Activated CD4-positive, alpha-beta T cell treated with anti-CD3 and anti-CD28 coated beads for 36 hours (primary cell): ENCODE results near the gene PCDHGA1. TPM values are rescaled to one million over a fixed set of nuclear protein-coding genes. Genes with fewer than 3 reads are reported as not detected.
A peak's percentile ranks its signal among the peaks of the same experiment; 100 is the strongest.

ENCODE experiments used
- ATAC-seq: fragments of 200-7000 bp; cut with Tn5 transposase; one replicate; pipeline ENCODE4 v1.10.0; 2021; ENCODE audit warnings: mild to moderate bottlenecking, moderate library complexity
- CTCF ChIA-PET: fragments of 350-600 bp; sonication (Branson Sonifier 250); formaldehyde crosslinking; loops from one replicate; lab custom pipeline; 2021; ENCODE audit warnings: antibody characterized with exemption; lab: Charles Lee
- POLR2A ChIA-PET: fragments of 350-600 bp; sonication (Branson Sonifier 250); formaldehyde crosslinking; loops from one replicate; lab custom pipeline; 2021; ENCODE audit warnings: antibody characterized with exemption, inconsistent platforms; lab: Charles Lee
- DNase-seq: peaks from one replicate; pipeline ENCODE4 v3.0.0-alpha.2; 2020
- H3K27ac Mint-ChIP-seq: one replicate; pipeline ENCODE4 v1.8.0; 2021; ENCODE audit warnings: mixed read lengths
- H3K27me3 Mint-ChIP-seq: one replicate; pipeline ENCODE4 v1.8.0; 2021; ENCODE audit warnings: mixed read lengths
- H3K36me3 Mint-ChIP-seq: one replicate; pipeline ENCODE4 v1.8.0; 2021; ENCODE audit warnings: low read depth, mixed read lengths
- H3K4me1 Mint-ChIP-seq: one replicate; pipeline ENCODE4 v1.8.0; 2021; ENCODE audit warnings: mixed read lengths
- H3K4me3 Mint-ChIP-seq: one replicate; pipeline ENCODE4 v1.8.0; 2021; ENCODE audit warnings: mild to moderate bottlenecking, moderate library complexity, mixed read lengths
- H3K9me3 Mint-ChIP-seq: one replicate; pipeline ENCODE4 v1.8.0; 2021; ENCODE audit warnings: low read depth, mixed read lengths
- intact Hi-C, 2 experiments: fragments of 100-400 bp; cut with DNase I in 1 of 2; cut with micrococcal nuclease in 1 of 2; formaldehyde crosslinking; loops; one replicate each; pipeline versions ENCODE4 v1.14.2 to v1.15.1; 2022 to 2024; cut with DNase I, micrococcal nuclease
- total RNA-seq, 2 experiments: library from RNA; stranded (reverse); gene quantifications; one replicate each; pipeline ENCODE4 v1.2.3, GENCODE V29; 2021

The PCDHGA1 gene
- total RNA-seq, 2 experiments from 2014 or later: 0.05 TPM; not detected in 1

DNA sequence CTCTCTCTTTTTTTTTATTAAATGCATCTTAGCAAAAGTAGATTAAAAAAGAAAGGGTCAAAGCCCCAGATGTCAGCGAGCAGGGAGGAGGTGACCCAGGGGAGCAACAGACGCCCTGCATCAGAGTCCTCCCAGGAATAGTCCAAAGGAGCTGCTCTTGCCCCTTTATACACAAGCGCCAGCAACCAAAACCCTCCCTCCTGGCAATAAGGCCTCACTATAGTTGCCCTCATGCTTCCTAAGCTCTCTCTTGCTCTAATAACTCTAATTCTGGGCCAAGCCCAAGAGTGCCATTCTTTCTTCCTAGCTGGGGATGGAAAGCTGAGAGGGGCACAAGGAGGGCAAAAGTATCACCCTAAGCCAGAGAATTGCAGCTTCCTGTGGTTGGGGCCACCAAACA is 184.8 kb downstream of the PCDHGA1 start:
- no peak for ATAC-seq
- intact Hi-C loops: no loop called here
- H3K9me3 Mint-ChIP-seq: no peaks in the 10 kb centered on the region
- POLR2A ChIA-PET: interaction anchor here (0.6 kb wide), 1 partner anchor 127 kb away, joined by 3 read pairs; the partner anchor contains the start of gene PCDHGB4
- H3K27me3 Mint-ChIP-seq: no peaks in the 10 kb centered on the region
- H3K27ac Mint-ChIP-seq: no peak overlapping the region
- peaks cover 52% of the 10 kb centered on the region for H3K36me3 Mint-ChIP-seq
- CTCF ChIA-PET: interaction anchor here (0.5 to 7.9 kb wide), 13 partner anchors 9 to 1168 kb away, joined by 3 to 101 read pairs (median 4); partner anchors contain the start of genes PCDHGA10, PCDHGA11, PCDHGA12 and PCDHGB6
- no peak overlapping the region for H3K4me3 Mint-ChIP-seq
- no peak for DNase-seq
- H3K4me1 Mint-ChIP-seq: peaks cover 28% of the 10 kb centered on the region

DNA sequence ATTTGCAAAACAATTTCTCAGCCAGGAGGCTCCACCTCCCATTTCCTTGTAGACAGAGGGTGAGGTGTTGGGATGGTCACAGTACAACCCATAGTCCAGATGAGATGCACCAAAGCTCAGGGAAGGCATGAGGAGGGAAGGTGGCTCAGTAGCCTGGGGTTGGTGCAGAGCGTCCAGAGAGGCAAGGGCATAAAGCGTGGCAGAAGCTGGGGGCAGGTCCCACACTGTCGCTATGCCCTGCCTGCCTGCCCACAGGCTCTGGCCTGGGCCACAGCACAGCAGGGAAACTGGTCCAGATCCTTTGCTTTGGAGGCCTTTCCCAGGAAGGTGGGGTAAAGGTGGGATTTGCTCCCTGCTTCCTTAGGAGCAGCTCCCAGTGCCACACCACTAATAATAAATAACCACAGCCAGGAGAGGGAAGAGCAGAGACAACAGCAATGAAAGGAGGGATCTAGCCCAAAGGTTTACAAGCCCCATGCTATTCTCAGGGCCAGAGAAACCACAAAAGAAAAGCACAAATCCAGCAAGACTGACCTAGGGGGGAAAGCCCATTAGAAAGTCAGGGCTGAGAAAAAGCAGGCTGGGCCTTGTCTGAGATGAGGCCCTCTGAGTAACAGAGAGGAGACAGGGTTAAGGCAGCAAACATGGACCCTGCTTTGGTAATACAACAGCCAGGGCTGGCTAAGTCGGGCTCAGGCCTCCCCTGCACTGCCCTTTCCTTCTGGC is 185.8 kb downstream of the PCDHGA1 start:
- POLR2A ChIA-PET: interaction anchor here (0.6 kb wide), 1 partner anchor 119 kb away, joined by 7 read pairs; no protein-coding TSS in a partner anchor
- H3K36me3 Mint-ChIP-seq: peaks cover 58% of the 10 kb centered on the region
- no peaks in the 10 kb centered on the region for H3K27me3 Mint-ChIP-seq
- no peak overlapping the region for H3K4me3 Mint-ChIP-seq
- H3K27ac Mint-ChIP-seq: no peak overlapping the region
- no peak for DNase-seq
- peaks cover 34% of the 10 kb centered on the region for H3K4me1 Mint-ChIP-seq
- no peak for ATAC-seq
- intact Hi-C loops: no loop called here
- CTCF ChIA-PET: interaction anchor here (0.6 to 7.9 kb wide), 9 partner anchors 8 to 881 kb away, joined by 3 to 101 read pairs (median 4); partner anchors contain the start of genes PCDHGA10, PCDHGA12 and PCDHGB6
- no peaks in the 10 kb centered on the region for H3K9me3 Mint-ChIP-seq

DNA sequence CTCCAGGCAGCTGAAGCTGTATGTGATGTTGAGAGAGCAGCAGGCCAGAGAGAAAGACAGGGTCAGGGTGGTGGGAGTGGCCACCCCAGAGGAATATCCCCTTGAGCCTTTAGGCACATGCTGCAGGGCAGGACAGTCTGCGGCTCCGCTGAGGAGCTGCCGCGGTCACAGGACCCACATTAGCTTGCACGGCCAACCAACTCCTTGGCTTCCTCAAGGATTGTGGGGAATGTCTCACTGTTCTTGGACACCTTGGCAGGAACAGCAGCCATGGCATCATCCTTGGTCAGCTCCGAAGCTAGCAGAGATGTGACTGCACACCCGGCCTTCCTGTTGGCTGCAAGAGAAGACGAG is 186.3 kb downstream of the PCDHGA1 start:
- POLR2A ChIA-PET: interaction anchor here (0.6 kb wide), 1 partner anchor 120 kb away, joined by 7 read pairs; no protein-coding TSS in a partner anchor
- peaks cover 64% of the 10 kb centered on the region for H3K36me3 Mint-ChIP-seq
- ATAC-seq (no peak), DNase-seq (no peak)
- intact Hi-C loops: no loop called here
- no peaks in the 10 kb centered on the region for H3K9me3 Mint-ChIP-seq
- no peak overlapping the region for H3K27ac Mint-ChIP-seq
- CTCF ChIA-PET: interaction anchor here (0.7 to 7.9 kb wide), 3 partner anchors 8 to 51 kb away, joined by 3 to 101 read pairs (median 6); no protein-coding TSS in a partner anchor
- H3K4me3 Mint-ChIP-seq: no peak overlapping the region
- peaks cover 39% of the 10 kb centered on the region for H3K4me1 Mint-ChIP-seq
- no peaks in the 10 kb centered on the region for H3K27me3 Mint-ChIP-seq

DNA sequence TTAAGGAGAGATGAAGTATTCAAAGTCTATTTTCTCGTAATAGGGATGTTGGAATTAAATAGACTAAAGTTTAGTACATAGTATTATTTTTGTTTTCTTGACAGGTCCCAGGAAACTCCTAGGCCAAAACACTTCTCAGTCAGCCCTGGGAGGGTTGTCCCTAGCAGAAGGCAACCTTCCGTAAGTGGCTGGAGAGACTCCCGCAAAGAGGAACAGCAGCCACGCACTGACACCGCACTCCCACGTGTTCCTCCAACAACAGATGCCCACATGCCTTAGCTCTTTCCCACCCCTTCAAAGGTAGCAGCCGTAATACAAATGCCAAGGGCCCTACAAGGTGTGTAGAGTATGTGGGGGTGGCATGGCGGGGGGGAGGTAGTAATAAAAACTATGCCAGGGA is 187.0 kb downstream of the PCDHGA1 start:
- peaks cover 46% of the 10 kb centered on the region for H3K4me1 Mint-ChIP-seq

DNA sequence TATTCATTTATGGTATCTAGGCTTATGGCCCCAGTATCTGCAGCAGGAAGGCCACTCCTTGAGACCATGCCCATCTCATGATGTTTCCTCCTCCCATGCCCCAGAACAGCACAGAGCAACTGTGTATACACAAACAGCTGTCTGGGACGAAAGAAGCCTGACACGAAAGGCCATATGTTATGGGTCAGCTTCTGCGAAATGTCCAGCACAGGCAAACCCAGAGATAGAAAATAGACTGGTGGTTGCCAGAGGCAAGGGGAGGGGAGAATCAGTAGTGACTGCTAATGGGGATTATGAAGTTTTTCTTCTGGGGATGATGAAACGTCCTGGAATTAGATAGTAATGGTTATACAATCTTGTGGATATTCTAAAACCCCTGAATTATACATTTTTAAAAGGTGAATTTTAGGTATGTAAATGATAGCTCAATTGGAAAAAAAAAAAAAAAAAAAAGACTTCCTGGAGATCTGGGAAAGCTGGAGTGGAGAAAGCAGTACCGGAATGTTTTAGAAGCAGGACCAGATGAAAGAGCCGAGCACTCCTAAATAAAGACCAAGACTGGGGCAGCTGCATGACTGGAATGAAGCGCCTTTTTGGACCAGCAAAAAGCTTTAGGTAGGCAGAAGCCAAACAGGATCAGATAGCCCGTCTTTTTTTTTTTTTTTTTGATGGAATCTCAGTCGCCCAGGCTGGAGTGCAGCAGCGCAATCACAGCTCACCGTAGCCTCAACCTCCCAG is 187.7 kb downstream of the PCDHGA1 start:
- H3K27ac Mint-ChIP-seq: no peak overlapping the region
- H3K27me3 Mint-ChIP-seq: no peaks in the 10 kb centered on the region
- CTCF ChIA-PET: interaction anchor here (0.6 to 2.1 kb wide), 3 partner anchors 10 to 306 kb away, joined by 3 to 6 read pairs (median 3); partner anchors contain the start of gene PCDHGB5
- DNase-seq (no peak), ATAC-seq (no peak)
- H3K4me1 Mint-ChIP-seq: peaks cover 47% of the 10 kb centered on the region
- POLR2A ChIA-PET: interaction anchor here (0.6 kb wide), 1 partner anchor 12 kb away, joined by 3 read pairs; no protein-coding TSS in a partner anchor
- intact Hi-C loops: no loop called here
- H3K9me3 Mint-ChIP-seq: no peaks in the 10 kb centered on the region
- no peak overlapping the region for H3K4me3 Mint-ChIP-seq
- H3K36me3 Mint-ChIP-seq: peaks cover 68% of the 10 kb centered on the region

More for the DNA sequence above, 187.0 kb downstream of the PCDHGA1 start:
- no peak overlapping the region for H3K4me3 Mint-ChIP-seq
- ATAC-seq (no peak), DNase-seq (no peak)
- H3K27ac Mint-ChIP-seq: no peak overlapping the region
- peaks cover 70% of the 10 kb centered on the region for H3K36me3 Mint-ChIP-seq
- POLR2A ChIA-PET: interaction anchor here (0.6 kb wide), 1 partner anchor 12 kb away, joined by 3 read pairs; no protein-coding TSS in a partner anchor
- CTCF ChIA-PET: interaction anchor here (0.6 to 2.1 kb wide), 3 partner anchors 10 to 305 kb away, joined by 3 to 6 read pairs (median 3); partner anchors contain the start of gene PCDHGB5
- H3K27me3 Mint-ChIP-seq: no peaks in the 10 kb centered on the region
- intact Hi-C loops: no loop called here
- H3K9me3 Mint-ChIP-seq: no peaks in the 10 kb centered on the region

DNA sequence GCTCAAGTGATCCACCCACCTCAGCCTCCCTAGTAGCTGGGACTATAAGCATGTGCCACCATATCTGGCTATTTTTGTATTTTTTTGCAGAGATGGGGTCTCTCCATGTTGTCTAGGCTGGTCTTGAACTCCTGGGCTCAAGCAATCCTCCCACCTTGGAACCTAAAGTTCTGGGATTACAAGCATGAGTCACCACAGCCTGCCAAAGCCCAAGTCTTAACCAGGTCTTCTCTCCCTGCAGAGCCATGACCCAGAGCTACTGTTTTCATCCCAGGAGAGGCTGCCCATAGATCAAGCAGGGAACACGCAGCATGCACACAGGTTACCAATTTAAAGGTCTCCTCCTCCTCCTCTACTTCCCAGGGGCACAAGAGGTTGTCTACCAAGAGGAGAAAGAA is 188.3 kb downstream of the PCDHGA1 start:
- H3K27me3 Mint-ChIP-seq: no peaks in the 10 kb centered on the region
- no peak overlapping the region for H3K27ac Mint-ChIP-seq
- ChIA-PET CTCF (interaction anchor here (2.1 kb wide), 1 partner anchor 11 kb away, joined by 6 read pairs; no protein-coding TSS in a partner anchor), POLR2A (no interaction called here)
- H3K4me3 Mint-ChIP-seq: no peak overlapping the region
- ATAC-seq (no peak), DNase-seq (no peak)
- intact Hi-C loops: no loop called here
- peaks cover 65% of the 10 kb centered on the region for H3K36me3 Mint-ChIP-seq
- H3K9me3 Mint-ChIP-seq: no peaks in the 10 kb centered on the region
- H3K4me1 Mint-ChIP-seq: peaks cover 45% of the 10 kb centered on the region

DNA sequence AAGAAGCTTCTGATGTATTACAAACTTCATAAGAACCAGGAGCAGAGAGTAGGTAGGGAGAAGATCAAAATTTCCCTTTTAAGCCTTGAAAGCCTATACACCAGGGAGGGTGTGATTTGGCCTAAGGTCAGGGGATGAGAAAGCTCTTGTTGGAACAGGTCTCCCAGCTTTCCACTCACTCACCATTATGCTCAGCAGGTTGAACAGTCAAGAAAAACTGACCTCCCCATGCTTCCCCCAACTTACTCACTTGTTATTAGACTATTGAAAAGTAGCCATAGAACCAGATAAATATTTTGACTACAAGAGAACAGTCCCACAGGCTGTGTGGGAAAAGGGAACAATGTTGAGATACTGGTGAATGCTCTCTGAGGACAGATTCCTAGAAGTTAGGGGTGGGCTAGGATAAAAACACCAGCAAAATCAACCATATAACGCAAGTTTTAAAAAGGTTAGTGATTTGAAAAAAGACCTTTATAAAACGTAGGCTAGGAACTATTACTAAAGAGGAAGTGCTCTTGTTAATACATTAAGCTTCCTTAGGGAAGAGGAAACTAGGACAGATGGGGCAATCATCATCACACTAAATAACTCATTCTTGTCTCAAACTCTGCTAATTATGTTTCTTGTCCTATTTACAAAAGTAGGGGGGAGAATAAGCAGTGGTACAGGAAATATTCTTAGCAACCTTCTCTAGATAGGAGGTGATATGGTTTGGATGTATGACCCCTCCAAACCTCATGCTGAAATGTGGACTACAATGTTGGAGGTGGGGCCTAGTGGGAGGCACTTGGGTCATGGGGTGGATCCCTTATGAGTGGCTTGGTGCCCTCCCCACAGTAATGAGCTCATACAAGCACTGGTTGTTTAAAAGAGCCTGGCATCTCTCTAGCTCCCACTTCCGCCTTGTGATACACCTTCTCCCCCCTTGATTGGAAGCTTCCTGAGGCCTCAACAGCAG is 189.6 kb downstream of the PCDHGA1 start:
- peaks cover 33% of the 10 kb centered on the region for H3K4me1 Mint-ChIP-seq
- ChIA-PET CTCF (interaction anchor here (0.5 to 10.2 kb wide), 8 partner anchors 7 to 357 kb away, joined by 3 to 101 read pairs (median 6); partner anchors contain the start of genes PCDHGA10 and PCDHGA12), POLR2A (no interaction called here)
- no peak overlapping the region for H3K4me3 Mint-ChIP-seq
- intact Hi-C loops: loop anchor here in 1 of 2 experiments (5.0 kb wide), 1 partner anchor 37 kb away; no protein-coding TSS in a partner anchor
- H3K27me3 Mint-ChIP-seq: no peaks in the 10 kb centered on the region
- peaks cover 70% of the 10 kb centered on the region for H3K36me3 Mint-ChIP-seq
- DNase-seq: no peak
- no peak overlapping the region for H3K27ac Mint-ChIP-seq
- H3K9me3 Mint-ChIP-seq: no peaks in the 10 kb centered on the region
- no peak for ATAC-seq

DNA sequence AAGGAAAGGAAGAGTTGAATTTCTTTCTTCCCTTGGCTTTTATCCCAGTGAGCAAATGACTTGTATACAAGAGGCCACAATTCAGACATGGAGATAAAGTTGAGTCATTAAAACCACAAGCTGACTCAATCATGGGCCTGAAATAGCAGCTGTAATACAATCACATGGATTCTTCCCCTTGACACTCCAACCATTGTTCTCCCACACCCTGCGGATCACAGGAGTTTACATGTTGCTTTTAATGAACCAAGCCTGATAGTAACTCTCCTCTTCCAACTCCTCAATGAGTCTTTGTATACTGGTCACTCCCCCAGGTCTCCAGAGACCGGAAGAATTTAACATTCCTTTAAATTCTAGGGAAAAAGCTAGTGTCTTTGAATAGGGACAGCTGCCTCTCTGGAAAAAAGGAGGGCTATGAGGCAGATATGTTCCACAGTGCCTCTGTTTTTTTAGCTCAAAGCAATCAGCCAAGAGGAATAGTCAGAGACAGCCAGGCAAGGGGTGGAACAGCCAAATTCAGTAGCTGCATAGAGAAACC is 191.0 kb downstream of the PCDHGA1 start:
- peaks cover 70% of the 10 kb centered on the region for H3K36me3 Mint-ChIP-seq
- H3K27ac Mint-ChIP-seq: no peak overlapping the region
- ATAC-seq (peak; percentile 81), DNase-seq (no peak)
- CTCF ChIA-PET: interaction anchor here (0.6 to 10.2 kb wide), 13 partner anchors 9 to 323 kb away, joined by 3 to 101 read pairs (median 5); partner anchors contain the start of genes PCDHGA10, PCDHGA11, PCDHGA12 and PCDHGC5
- intact Hi-C loops: loop anchor here in 1 of 2 experiments (5.0 kb wide), 1 partner anchor 36 kb away; no protein-coding TSS in a partner anchor
- H3K9me3 Mint-ChIP-seq: no peaks in the 10 kb centered on the region
- peaks cover 28% of the 10 kb centered on the region for H3K4me1 Mint-ChIP-seq
- POLR2A ChIA-PET: no interaction called here
- H3K27me3 Mint-ChIP-seq: no peaks in the 10 kb centered on the region
- H3K4me3 Mint-ChIP-seq: no peak overlapping the region

DNA sequence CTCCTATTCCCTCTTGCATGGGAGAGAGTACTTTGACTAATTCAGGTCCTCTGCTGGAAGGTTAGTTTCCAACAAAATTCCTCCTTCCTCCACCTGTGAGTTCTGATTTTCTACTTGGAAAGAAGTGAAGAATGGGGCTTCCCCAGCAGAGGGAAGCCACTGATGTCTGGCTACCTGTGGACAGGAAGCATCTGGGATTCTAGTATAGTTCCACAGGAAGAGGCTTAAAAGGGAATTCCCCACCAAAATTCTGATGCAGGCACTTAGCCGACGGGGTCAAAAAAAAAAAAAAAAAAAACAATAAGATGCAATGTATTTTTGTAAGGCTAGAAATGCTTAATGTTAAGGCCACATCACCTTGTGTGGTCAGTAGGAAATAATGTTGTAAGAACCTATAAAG is 192.0 kb downstream of the PCDHGA1 start:
- CTCF ChIA-PET: interaction anchor here (0.6 to 10.2 kb wide), 15 partner anchors 10 to 167 kb away, joined by 3 to 101 read pairs (median 9); partner anchors contain the start of genes PCDHGA10, PCDHGA11, PCDHGA12 and PCDHGA4
- peaks cover 28% of the 10 kb centered on the region for H3K4me1 Mint-ChIP-seq
- H3K36me3 Mint-ChIP-seq: peaks cover 66% of the 10 kb centered on the region
- POLR2A ChIA-PET: no interaction called here
- ATAC-seq (no peak), DNase-seq (no peak)
- no peaks in the 10 kb centered on the region for H3K9me3 Mint-ChIP-seq
- no peak overlapping the region for H3K4me3 Mint-ChIP-seq
- intact Hi-C loops: loop anchor here in 1 of 2 experiments (5.0 kb wide), 1 partner anchor 35 kb away; no protein-coding TSS in a partner anchor
- no peak overlapping the region for H3K27ac Mint-ChIP-seq
- no peaks in the 10 kb centered on the region for H3K27me3 Mint-ChIP-seq
